B cell (primary cell): Measurements from ENCODE around the gene TOP1. TPM values are rescaled to one million over a fixed set of nuclear protein-coding genes. Genes with fewer than 3 reads are reported as not detected.

Source experiments
- ATAC-seq: fragments of 200-7000 bp; cut with Tn5 transposase; one replicate; pipeline ENCODE4 v1.10.0; 2021; ENCODE audit warnings: low read depth, mild to moderate bottlenecking, moderate number of reproducible peaks, moderate library complexity
- CTCF ChIA-PET: fragments of 350-600 bp; sonication (Branson Sonifier 250); formaldehyde crosslinking; loops from one replicate; lab custom pipeline; 2021; ENCODE audit warnings: antibody characterized with exemption, inconsistent platforms; lab: Charles Lee
- POLR2A ChIA-PET: fragments of 350-600 bp; sonication (Branson Sonifier 250); formaldehyde crosslinking; loops from one replicate; lab custom pipeline; 2021; ENCODE audit warnings: antibody characterized with exemption; lab: Charles Lee
- DNase-seq: peaks from one replicate; pipeline ENCODE4 v3.0.0; 2013
- H2AFZ ChIP-seq: 2 replicates; pipeline ENCODE4 v1.6.1; 2012; ENCODE audit warnings: mild to moderate bottlenecking, low read depth, low read length; ENCODE audit not compliant: insufficient read depth, poor library complexity, severe bottlenecking
- H3K27ac ChIP-seq, 2 donors: 1 replicate in 1 of 2; 2 replicates in 1 of 2; pipeline ENCODE4 v1.5.1; 2012 to 2013; ENCODE audit warnings: low read length in 2 of 2, mild to moderate bottlenecking in 2 of 2, moderate library complexity in 1 of 2
- H3K27me3 ChIP-seq, 4 experiments: fragments of 200-600 bp in 1 of 4; sonication (generic) in 1 of 4; replicated peaks in 1 of 4; 1 replicate in 2 of 4; 2 replicates in 2 of 4; pipeline versions ENCODE4 v1.6.1 to v1.7.0; 2013 to 2016; ENCODE audit warnings: low read length in 3 of 4, mild to moderate bottlenecking in 2 of 4, mixed read lengths in 1 of 4, moderate library complexity in 1 of 4; ENCODE audit not compliant: insufficient read depth in 4 of 4, control insufficient read depth in 3 of 4; ENCODE audit errors: control extremely low read depth in 1 of 4
- H3K36me3 ChIP-seq, 2 experiments: replicated peaks in 1 of 2; 1 replicate in 1 of 2; 2 replicates in 1 of 2; pipeline versions ENCODE4 v1.6.1 to v1.7.1; 2013; ENCODE audit warnings: low read length in 1 of 2; ENCODE audit not compliant: insufficient read depth in 2 of 2, control insufficient read depth in 1 of 2; ENCODE audit errors: control extremely low read depth in 1 of 2, extremely low read depth in 1 of 2
- H3K4me1 ChIP-seq, 2 donors: fragments of 200-600 bp in 1 of 2; sonication (generic) in 1 of 2; 1 replicate in 1 of 2; 2 replicates in 1 of 2; pipeline versions ENCODE4 v1.5.1 to v1.6.1; 2013 to 2017; ENCODE audit warnings: low read length in 2 of 2; ENCODE audit not compliant: control insufficient read depth in 2 of 2, insufficient read depth in 2 of 2
- H3K4me2 ChIP-seq: replicated peaks from 2 replicates; pipeline ENCODE3; 2012; ENCODE audit warnings: mild to moderate bottlenecking, low read depth, low read length; ENCODE audit not compliant: poor library complexity, severe bottlenecking
- H3K4me3 ChIP-seq, 5 experiments: fragments of 200-600 bp in 1 of 5; sonication (generic) in 1 of 5; 1 replicate in 3 of 5; 2 replicates in 2 of 5; pipeline versions ENCODE4 v1.5.1 to v1.7.0; 2011 to 2016; ENCODE audit warnings: low read length in 4 of 5, mild to moderate bottlenecking in 4 of 5, low read depth in 2 of 5, control low read depth in 1 of 5, moderate library complexity in 1 of 5; ENCODE audit not compliant: insufficient read depth in 1 of 5; ENCODE audit errors: control extremely low read depth in 1 of 5, extremely low read depth in 1 of 5
- H3K79me2 ChIP-seq: fragments of 200-600 bp; sonication (generic); one replicate; pipeline ENCODE4 v1.6.0; 2016; ENCODE audit warnings: low read length; ENCODE audit not compliant: control insufficient read depth, insufficient read depth
- H3K9ac ChIP-seq: fragments of 200-600 bp; sonication (generic); 2 replicates; pipeline ENCODE4 v1.6.1; 2017; ENCODE audit warnings: mild to moderate bottlenecking, low read length, moderate library complexity
- H3K9me3 ChIP-seq, 3 donors: one replicate each; pipeline versions ENCODE4 v1.6.1 to v1.7.1; 2013; ENCODE audit warnings: low read length in 2 of 3; ENCODE audit not compliant: control insufficient read depth in 2 of 3, insufficient read depth in 1 of 3; ENCODE audit errors: control extremely low read depth in 1 of 3
- H4K20me1 ChIP-seq: 2 replicates; pipeline ENCODE4 v1.6.0; 2012; ENCODE audit warnings: mild to moderate bottlenecking, low read length; ENCODE audit not compliant: insufficient read depth, control insufficient read depth, poor library complexity, severe bottlenecking
- H3K27ac Mint-ChIP-seq: one replicate; pipeline ENCODE4 v1.8.0; 2021; ENCODE audit warnings: mixed read lengths
- H3K27me3 Mint-ChIP-seq: one replicate; pipeline ENCODE4 v1.8.0; 2021; ENCODE audit warnings: mixed read lengths
- H3K4me1 Mint-ChIP-seq: one replicate; pipeline ENCODE4 v1.8.0; 2021; ENCODE audit warnings: mixed read lengths
- H3K4me3 Mint-ChIP-seq: one replicate; pipeline ENCODE4 v1.8.0; 2021; ENCODE audit warnings: mixed read lengths
- H3K9me3 Mint-ChIP-seq: one replicate; pipeline ENCODE4 v1.8.0; 2022; ENCODE audit warnings: mixed read lengths; ENCODE audit not compliant: insufficient read depth
- EZH2 ChIP-seq: IDR thresholded peaks from 2 replicates; pipeline ENCODE4 v1.6.1; 2012; ENCODE audit warnings: borderline replicate concordance, low read depth, mild to moderate bottlenecking, moderate library complexity, low read length; ENCODE audit not compliant: insufficient read depth, poor library complexity, severe bottlenecking
- WGBS: methylation state at CpG from one replicate; pipeline ENCODE4 v1.1.5; 2013; ENCODE audit warnings: missing lambda C conversion rate; ENCODE audit not compliant: insufficient coverage; 5-methylcytosine and 5-hydroxymethylcytosine counted together
- intact Hi-C: fragments of 100-400 bp; cut with micrococcal nuclease; formaldehyde crosslinking; loops from one replicate; pipeline ENCODE4 v1.10.0; 2022
- polyA plus RNA-seq: library from polyadenylated mRNA; depleted of rRNA; stranded (reverse); fragments of >200 nt; gene quantifications from 2 replicates; pipeline ENCODE4 v1.2.3, GENCODE V29; 2012
- total RNA-seq, 2 donors: library from RNA; stranded (reverse); fragments of 120-200 nt in 1 of 2; gene quantifications; 1 replicate in 1 of 2; 2 replicates in 1 of 2; pipeline versions ENCODE4 v1.2.3 to v1.2.4, GENCODE V29; 2013 to 2022
- TF ChIP-seq, protein P1 (sequence below): fragments of 200-600 bp; IDR thresholded peaks from one replicate; pipeline ENCODE4 v1.8.0; 2022; ENCODE audit warnings: antibody characterized with exemption, mild to moderate bottlenecking

TOP1 gene
- total and polyA plus RNA-seq, 2 donors (not counting 1 experiment from before 2014, with no cell fraction given) = 5.4 to 44.9 TPM

DNA sequence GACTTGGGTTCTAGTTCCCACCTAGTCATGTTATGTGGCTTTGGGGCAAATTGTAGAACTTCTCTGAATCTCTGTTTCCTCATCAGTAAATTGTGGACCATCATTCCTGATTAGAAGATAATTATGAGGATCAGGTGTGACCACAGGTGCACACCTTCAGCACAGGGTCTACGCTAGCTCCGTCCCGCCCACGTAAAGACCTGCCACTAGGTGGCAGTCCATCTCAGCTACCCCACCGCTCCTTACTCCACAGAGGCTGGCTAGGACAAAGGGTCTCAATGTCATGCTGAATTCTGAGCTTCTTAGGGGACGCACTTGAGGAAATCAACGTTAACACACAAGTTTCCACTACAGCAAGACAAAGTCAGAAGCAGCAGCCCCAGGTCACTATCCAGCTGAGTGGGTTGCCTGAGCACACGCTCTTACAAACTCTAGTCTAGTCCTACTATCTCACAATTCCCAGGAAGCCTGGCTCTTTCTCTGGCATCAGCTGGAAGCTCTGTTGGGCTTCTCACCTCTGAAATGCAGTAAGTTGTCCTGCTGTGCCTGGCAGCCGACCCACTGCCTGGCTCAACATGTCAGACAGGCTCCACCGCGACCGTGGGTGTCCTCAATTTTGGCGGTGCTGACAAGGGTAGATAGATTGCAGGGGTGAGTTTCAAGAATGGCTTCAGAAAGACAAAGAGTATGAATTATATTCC, 106.7 kb downstream of the TOP1 start:
- Histone ChIP-seq H4K20me1 (no peaks in the 10 kb centered on the region), H3K9me3 (no peaks in the 10 kb centered on the region), H3K4me2 (no peak overlapping the region), H2AFZ (no peak overlapping the region), H3K27ac (no peak overlapping the region), H3K4me1 (peaks cover 29 to 46% of the 10 kb centered on the region in 2 donors), H3K9ac (no peak overlapping the region), H3K36me3 (no peaks in the 10 kb centered on the region), H3K79me2 (peaks cover 18% of the 10 kb centered on the region), H3K4me3 (no peak overlapping the region), H3K27me3 (no peaks in the 10 kb centered on the region)
- POLR2A ChIA-PET = interaction anchor here (0.5 to 2.1 kb wide), 4 partner anchors 17 to 205 kb away, joined by 3 to 7 read pairs (median 4); partner anchors contain the start of gene LPIN3
- 25% methylated on average over 9 of the region's 13 CpGs for WGBS
- Mint-ChIP-seq H3K9me3 (no peaks in the 10 kb centered on the region), H3K27me3 (no peaks in the 10 kb centered on the region), H3K4me1 (peaks cover 50% of the 10 kb centered on the region), H3K27ac (peak overlapping the region; percentile 73), H3K4me3 (peak overlapping the region; percentile 93)
- intact Hi-C loops = loop anchor here (1.0 to 5.0 kb wide), 6 partner anchors 38 to 557 kb away; partner anchors contain the start of gene LPIN3
- ATAC-seq (peak; percentile 16), DNase-seq (peak; percentile 79)
- no peak for TF ChIP-seq EZH2
- TF ChIP-seq, protein P1, sequence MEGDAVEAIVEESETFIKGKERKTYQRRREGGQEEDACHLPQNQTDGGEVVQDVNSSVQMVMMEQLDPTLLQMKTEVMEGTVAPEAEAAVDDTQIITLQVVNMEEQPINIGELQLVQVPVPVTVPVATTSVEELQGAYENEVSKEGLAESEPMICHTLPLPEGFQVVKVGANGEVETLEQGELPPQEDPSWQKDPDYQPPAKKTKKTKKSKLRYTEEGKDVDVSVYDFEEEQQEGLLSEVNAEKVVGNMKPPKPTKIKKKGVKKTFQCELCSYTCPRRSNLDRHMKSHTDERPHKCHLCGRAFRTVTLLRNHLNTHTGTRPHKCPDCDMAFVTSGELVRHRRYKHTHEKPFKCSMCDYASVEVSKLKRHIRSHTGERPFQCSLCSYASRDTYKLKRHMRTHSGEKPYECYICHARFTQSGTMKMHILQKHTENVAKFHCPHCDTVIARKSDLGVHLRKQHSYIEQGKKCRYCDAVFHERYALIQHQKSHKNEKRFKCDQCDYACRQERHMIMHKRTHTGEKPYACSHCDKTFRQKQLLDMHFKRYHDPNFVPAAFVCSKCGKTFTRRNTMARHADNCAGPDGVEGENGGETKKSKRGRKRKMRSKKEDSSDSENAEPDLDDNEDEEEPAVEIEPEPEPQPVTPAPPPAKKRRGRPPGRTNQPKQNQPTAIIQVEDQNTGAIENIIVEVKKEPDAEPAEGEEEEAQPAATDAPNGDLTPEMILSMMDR = peak; percentile 89
- CTCF ChIA-PET = interaction anchor here (0.6 to 10.0 kb wide), 35 partner anchors 8 to 278 kb away, joined by 3 to 122 read pairs (median 5); partner anchors contain the start of gene LPIN3
